Measurements from ENCODE around the gene TRIP4.
"Not testable (repeated sequence)": the region's sequence is repeated elsewhere in the genome, so short reads cannot be mapped to it uniquely, and the experiment has no call there.

Gene TRIP4

DNA sequence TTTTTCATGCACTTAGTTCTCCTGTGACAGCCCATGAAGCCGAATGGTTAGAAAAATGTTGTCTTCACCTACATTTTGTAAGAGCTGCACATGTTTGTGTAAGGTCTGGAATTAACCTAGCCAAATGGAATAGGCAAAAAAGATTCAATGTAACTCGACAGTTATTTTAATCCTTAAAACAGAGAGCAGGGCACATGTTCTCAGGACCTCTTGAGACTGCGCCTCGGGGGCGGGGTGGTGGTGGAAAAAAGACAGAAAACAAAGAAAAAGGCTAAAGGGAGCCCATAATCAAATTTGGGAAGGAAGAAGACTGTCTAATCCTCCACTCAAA is 31.0 kb upstream of the TRIP4 start:
- CTCF ChIA-PET = interaction anchor here (0.6 to 0.9 kb wide), 3 partner anchors 12 to 327 kb away, joined by 3 to 4 read pairs (median 3); no protein-coding TSS in a partner anchor
- POLR2A ChIA-PET (ENCODE audit: low non-redundant PET) = no interaction called here
- H3K27ac ChIP-seq = peak overlapping the region; percentile 93
- DNase-seq (ENCODE audit: low spot score) = no peak
- TF ChIP-seq, protein P1, sequence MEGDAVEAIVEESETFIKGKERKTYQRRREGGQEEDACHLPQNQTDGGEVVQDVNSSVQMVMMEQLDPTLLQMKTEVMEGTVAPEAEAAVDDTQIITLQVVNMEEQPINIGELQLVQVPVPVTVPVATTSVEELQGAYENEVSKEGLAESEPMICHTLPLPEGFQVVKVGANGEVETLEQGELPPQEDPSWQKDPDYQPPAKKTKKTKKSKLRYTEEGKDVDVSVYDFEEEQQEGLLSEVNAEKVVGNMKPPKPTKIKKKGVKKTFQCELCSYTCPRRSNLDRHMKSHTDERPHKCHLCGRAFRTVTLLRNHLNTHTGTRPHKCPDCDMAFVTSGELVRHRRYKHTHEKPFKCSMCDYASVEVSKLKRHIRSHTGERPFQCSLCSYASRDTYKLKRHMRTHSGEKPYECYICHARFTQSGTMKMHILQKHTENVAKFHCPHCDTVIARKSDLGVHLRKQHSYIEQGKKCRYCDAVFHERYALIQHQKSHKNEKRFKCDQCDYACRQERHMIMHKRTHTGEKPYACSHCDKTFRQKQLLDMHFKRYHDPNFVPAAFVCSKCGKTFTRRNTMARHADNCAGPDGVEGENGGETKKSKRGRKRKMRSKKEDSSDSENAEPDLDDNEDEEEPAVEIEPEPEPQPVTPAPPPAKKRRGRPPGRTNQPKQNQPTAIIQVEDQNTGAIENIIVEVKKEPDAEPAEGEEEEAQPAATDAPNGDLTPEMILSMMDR (conservative IDR thresholded peaks at IDR 0.05; ENCODE audit: low read depth) = no peak

DNA sequence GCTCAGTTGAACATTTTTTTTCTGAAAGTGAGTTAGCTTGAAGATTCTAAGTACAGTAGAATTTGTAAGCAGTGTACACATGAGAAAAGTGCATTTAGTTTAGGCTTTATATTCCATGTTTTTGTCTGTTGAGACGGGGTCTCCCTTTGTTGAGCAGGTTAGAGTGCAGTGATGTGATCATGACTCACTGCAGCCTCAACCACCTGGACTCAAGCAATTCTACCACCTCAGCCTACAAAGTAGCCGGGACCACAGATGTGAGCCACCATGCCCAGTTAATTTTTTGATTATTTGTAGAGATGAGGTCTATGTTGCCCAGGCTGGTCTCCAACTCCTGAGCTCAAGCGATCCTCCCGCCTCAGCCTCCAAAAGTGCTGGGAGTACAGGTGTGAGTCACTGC is 26.4 kb upstream of the TRIP4 start:
- TF ChIP-seq, protein P1 (conservative IDR thresholded peaks at IDR 0.05; ENCODE audit: low read depth) = no peak
- CTCF ChIA-PET = no interaction called here
- no peak for DNase-seq (ENCODE audit: low spot score)
- H3K27ac ChIP-seq = no peak overlapping the region
- POLR2A ChIA-PET (ENCODE audit: low non-redundant PET) = no interaction called here

DNA sequence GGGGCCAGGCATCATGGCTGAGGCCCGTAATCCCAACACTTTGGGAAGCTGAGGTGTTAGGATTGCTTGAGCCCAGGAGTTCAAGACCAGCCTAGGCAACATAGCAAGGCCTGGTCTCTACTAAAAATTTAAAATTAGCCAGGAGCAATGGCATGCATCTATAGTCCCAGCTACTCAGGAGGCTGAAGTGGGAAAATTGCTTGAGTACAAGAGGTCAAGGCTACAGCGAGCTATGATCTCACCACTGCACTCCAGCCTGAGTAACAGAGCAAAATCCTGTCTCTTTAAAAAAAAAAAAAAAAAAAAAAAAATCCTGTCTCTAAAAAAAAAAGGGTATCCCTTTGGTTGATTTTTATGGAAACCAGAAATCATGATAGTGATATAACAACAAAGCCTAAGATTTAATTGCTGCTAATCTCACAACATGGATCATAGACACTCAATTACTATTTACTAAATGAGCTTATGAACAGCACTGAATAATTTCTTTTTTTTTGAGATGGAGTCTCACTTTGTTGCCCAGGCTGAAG is 18.5 kb upstream of the TRIP4 start:
- no peak overlapping the region for H3K27ac ChIP-seq
- CTCF ChIA-PET = interaction anchor here (0.6 to 1.0 kb wide), 3 partner anchors 12 to 929 kb away, joined by 3 to 5 read pairs (median 3); no protein-coding TSS in a partner anchor
- DNase-seq (ENCODE audit: low spot score) = no peak
- TF ChIP-seq, protein P1 (conservative IDR thresholded peaks at IDR 0.05; ENCODE audit: low read depth) = no peak
- POLR2A ChIA-PET (ENCODE audit: low non-redundant PET) = no interaction called here

DNA sequence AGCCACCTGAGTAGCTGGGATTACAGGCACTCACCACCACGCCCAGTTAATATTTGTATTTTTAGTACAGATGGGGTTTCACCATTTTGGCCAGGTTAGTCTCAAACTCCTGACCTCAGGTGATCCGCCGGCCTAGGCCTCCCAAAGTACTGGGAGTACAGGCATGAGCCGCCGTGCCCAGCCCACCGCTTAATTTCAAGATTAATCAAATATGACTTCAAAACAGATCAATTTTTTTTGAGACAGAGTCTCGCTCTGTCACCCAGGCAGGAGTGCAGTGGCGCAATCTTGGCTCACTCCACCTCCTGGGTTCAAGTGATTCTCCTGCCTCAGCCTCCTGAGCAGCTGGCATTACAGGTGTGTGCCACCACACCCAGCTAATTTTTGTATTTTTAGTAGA is 16.3 kb upstream of the TRIP4 start:
- peak overlapping the region; percentile 11; the same call in 1 of the 2 replicates for H3K27ac ChIP-seq

DNA sequence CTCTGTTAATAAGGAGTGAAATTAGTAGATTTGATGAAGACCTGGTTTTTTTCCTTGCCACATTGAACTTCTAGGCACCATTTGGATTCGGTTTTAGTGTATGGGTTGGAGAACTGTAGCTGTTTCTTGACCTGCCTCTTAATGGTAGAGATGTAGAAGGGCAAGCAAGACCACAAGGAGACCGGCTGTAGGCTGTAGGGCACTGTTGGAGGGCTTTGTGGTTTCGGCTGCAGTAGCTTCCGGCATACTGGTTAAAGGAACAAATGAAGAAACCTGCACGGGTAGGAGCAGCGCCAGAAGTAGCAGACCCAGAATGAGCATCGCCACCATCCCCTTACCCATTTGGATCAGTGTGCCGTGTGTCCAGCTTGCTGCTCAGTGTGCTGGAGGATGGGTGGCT is 14.3 kb upstream of the TRIP4 start:
- no peak overlapping the region for H3K27ac ChIP-seq
- ChIA-PET POLR2A (ENCODE audit: low non-redundant PET) (no interaction called here), CTCF (no interaction called here)
- no peak for DNase-seq (ENCODE audit: low spot score)
- TF ChIP-seq, protein P1 (conservative IDR thresholded peaks at IDR 0.05; ENCODE audit: low read depth) = no peak

More for the DNA sequence above, 16.3 kb upstream of the TRIP4 start:
- POLR2A ChIA-PET (ENCODE audit: low non-redundant PET); DNase-seq (ENCODE audit: low spot score); CTCF ChIA-PET: not testable (repeated sequence)

DNA sequence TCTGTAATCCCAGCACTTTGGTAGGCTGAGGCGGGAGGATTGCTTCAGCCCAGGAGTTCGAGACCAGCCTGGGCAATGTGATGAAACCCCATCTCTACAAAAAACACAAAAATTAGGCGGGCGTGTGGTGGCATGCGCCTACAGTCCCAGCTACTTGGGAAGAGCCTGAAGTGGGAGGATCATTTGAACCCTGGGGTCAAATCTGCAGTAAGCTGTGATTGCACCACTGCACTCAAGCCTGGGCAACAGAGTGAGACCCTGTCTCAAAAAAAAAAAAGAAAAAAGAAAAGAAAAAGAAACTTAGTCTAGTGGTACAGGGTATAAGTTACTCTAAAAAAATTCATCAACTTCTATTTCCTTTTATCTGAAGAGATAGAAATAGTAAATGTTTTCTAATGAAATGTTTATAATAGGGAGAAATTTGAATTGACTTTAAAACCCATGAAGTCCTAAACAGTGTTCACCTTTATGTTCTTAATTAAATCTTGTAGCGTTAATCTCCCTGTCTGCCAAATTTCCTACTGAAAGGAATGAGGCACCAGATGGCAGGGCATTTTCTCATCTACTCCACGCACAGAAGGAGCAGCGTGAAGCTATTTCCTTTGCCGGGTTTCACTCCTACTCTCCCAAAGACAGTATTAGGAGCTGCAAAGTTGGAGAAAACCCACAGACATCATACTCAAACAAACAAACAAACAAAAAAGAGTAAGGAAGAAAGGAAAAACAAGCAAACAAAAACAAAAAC is 8.2 kb upstream of the TRIP4 start:
- no peak for DNase-seq (ENCODE audit: low spot score)
- ChIA-PET POLR2A (ENCODE audit: low non-redundant PET) (no interaction called here), CTCF (interaction anchor here (0.5 kb wide), 1 partner anchor 337 kb away, joined by 3 read pairs; no protein-coding TSS in a partner anchor)
- H3K27ac ChIP-seq = peak overlapping the region; percentile 66
- TF ChIP-seq, protein P1 (conservative IDR thresholded peaks at IDR 0.05; ENCODE audit: low read depth) = no peak

DNA sequence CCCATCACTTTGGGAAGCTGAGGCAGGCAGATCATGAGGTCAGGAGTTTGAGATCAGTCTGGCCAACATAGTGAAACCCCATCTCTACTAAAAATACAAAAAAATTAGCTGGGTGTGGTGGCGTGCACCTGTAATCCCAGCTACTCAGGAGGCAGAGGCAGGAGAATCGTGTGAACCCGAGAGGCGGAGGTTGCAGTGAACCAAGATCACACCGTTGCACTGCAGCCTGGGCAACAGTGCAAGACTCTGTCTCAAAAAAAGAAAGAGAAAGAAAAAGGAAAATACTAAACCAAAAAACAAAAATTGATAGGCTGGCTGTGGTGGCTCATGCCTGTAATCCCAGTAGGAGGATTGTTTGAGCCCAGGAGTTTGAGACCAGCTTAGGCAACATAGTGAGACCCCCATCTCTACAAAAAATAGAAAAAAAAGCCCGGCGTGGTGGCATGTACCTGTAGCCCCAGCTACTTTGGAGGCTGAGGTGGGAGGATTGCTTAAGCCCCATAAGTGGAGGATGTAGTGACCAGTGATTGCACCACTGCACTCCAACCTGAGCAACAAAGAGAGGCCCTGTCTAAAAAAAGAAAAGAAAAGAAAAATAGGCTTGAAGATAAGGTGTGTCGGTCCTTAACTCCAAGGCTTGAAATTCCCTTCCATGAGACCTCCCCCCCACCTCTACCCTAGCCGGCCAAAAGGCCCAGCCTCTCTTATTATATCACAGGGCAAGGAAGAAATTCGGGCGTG is 7.3 kb upstream of the TRIP4 start:
- POLR2A ChIA-PET (ENCODE audit: low non-redundant PET); DNase-seq (ENCODE audit: low spot score): not testable (repeated sequence)
- CTCF ChIA-PET = interaction anchor here (0.5 to 0.6 kb wide), 2 partner anchors 312 to 337 kb away, joined by 3 read pairs; no protein-coding TSS in a partner anchor
- peak overlapping the region; percentile 81 for H3K27ac ChIP-seq

All from RWPE1 (cell line).